ENCODE results near the gene SOX30. TPM values are rescaled to one million over a fixed set of nuclear protein-coding genes. Genes with fewer than 3 reads are reported as not detected.

SOX30 gene
- total and polyA plus RNA-seq, 2 of the 13 experiments (the other 11 are each of a cell fraction or from before 2014, with no cell fraction given): 0.05 TPM; not detected in 1

DNA sequence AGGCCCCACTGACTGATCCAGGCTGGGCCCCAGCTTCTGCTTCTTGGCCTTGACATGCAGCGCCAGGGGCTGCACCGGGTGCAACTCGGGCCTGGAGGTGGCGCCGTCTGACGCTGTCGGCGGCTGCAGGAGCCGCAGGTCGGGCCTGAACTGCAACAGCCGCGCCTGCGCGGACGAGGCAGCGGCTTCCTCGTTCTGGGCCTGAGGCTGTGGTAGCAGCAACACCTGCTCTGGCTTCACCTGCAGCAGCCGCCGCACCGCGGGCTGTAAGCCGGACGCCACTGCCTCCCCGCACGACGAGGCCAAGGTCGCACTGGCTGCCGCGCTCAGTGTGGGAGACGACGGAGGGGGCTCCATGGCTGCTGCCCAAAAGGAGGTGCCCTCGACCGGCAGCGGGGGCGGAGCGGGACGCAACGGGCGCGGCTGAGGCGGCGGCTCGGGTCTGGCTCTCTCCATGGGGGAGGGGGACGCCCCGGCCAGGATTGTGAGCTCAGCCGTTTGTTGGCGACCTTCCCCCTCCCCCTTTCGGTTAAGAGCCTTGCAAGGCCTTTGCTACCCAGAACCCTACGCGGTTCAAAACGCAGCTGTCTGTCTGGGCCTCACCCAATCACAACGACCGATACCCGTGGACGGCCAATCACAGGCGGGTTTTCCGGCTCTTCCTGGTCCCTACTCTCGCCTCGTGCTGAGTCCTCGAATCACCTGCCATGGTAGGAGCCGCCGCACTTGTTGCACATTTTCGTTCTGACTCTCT, 438 bp downstream of the SOX30 start (continued):
- no peak for TF ChIP-seq NPAS2 (CRISPR knock-in tag; IDR thresholded peaks at IDR 0.05; ENCODE audit: borderline replicate concordance)
- TF ChIP-seq CHCHD3 (CRISPR knock-in tag; IDR thresholded peaks at IDR 0.05): no peak
- TF ChIP-seq ZBTB7B (CRISPR knock-in tag; IDR thresholded peaks at IDR 0.05): no peak

- Histone ChIP-seq H4K20me1 (ENCODE audit: insufficient read depth, low read length) (no peaks in the 10 kb centered on the region), H3K79me2 (ENCODE audit: insufficient read depth, low read length) (no peaks in the 10 kb centered on the region), H3K27me3 (ENCODE audit: control insufficient read depth in 1 of 2, insufficient read depth in 2 of 2, low read length in 2 of 2) (0 out of 5 replicates have a peak, but pooled peaks cover 0 to 5% of the 10 kb centered on the region in 2 experiments), H3K4me1 (ENCODE audit: insufficient read depth, low read length) (no peaks in the 10 kb centered on the region), H3K4me3 (replicated peaks in 1 of 3; ENCODE audit: insufficient read depth in 1 of 3, low read depth in 2 of 3, low read length in 3 of 3) (no peak overlapping the region), H3K9ac (ENCODE audit: insufficient read depth, low read depth, low read length) (no peak overlapping the region), H3K9me3 (ENCODE audit: low read length) (no peaks in the 10 kb centered on the region), H2AFZ (ENCODE audit: low read length) (no peak overlapping the region), H3K36me3 (replicated peaks in 1 of 2; ENCODE audit: control insufficient read depth in 1 of 2, insufficient read depth in 2 of 2, low read length in 2 of 2) (no peaks in the 10 kb centered on the region), H3K27ac (ENCODE audit: extremely low read length, insufficient read depth, low read length) (no peak overlapping the region), H3K4me2 (ENCODE audit: low read depth, low read length) (no peak overlapping the region)
- ATAC-seq (0 out of 3 replicates have a peak, but pooled peaks have one; percentile 25), DNase-seq (ENCODE audit: low spot score) (no peak), FAIRE-seq (no peak)
- POLR2A ChIA-PET: no interaction called here
- BruUV-seq (replicated peaks): no TSS peak
- CTCF ChIA-PET (ENCODE audit: low intra/inter-chr PET ratio, low total read pairs): no interaction called here
- TF ChIP-seq, protein P1, sequence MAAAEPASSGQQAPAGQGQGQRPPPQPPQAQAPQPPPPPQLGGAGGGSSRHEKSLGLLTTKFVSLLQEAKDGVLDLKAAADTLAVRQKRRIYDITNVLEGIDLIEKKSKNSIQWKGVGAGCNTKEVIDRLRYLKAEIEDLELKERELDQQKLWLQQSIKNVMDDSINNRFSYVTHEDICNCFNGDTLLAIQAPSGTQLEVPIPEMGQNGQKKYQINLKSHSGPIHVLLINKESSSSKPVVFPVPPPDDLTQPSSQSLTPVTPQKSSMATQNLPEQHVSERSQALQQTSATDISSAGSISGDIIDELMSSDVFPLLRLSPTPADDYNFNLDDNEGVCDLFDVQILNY (CRISPR knock-in tag; conservative IDR thresholded peaks at IDR 0.05): no peak
- 74% methylated on average over 31 of the region's 33 CpGs for WGBS (ENCODE audit: low lambda C conversion rate)
- in situ Hi-C loops (cut with HindIII; ENCODE audit: extremely low pct_ligation_motif_present, low pct_unique_long_range_greater_than_20kb) (no loop called here), intact Hi-C loops (cut with micrococcal nuclease; ENCODE audit: unreplicated experiment) (no loop called here)
These were observed 1.1 kb downstream of the SOX30 start for GRCh38 chr5:157650991-157651611.

- no peak overlapping the region for H3K4me2 ChIP-seq (ENCODE audit: low read depth, low read length)
- ATAC-seq (no peak), FAIRE-seq (no peak), DNase-seq (ENCODE audit: low spot score) (no peak)
- no peaks in the 10 kb centered on the region for H3K4me1 ChIP-seq (ENCODE audit: insufficient read depth, low read length)
- intact Hi-C loops (cut with micrococcal nuclease; ENCODE audit: unreplicated experiment): no loop called here
- no peak overlapping the region for H3K27ac ChIP-seq (ENCODE audit: extremely low read length, insufficient read depth, low read length)
- no peaks in the 10 kb centered on the region for H3K36me3 ChIP-seq (replicated peaks in 1 of 2; ENCODE audit: control insufficient read depth in 1 of 2, insufficient read depth in 2 of 2, low read length in 2 of 2)
- ChIA-PET POLR2A (no interaction called here), CTCF (ENCODE audit: low intra/inter-chr PET ratio, low total read pairs) (no interaction called here)
- no peak overlapping the region for H3K4me3 ChIP-seq (replicated peaks in 1 of 3; ENCODE audit: insufficient read depth in 1 of 3, low read depth in 2 of 3, low read length in 3 of 3)
- in situ Hi-C loops (cut with HindIII; ENCODE audit: extremely low pct_ligation_motif_present, low pct_unique_long_range_greater_than_20kb): no loop called here
- H4K20me1 ChIP-seq (ENCODE audit: insufficient read depth, low read length): no peaks in the 10 kb centered on the region
- no TSS peak for BruUV-seq (replicated peaks)
- WGBS (ENCODE audit: low lambda C conversion rate): 8% methylated on average over 2 of the region's 2 CpGs
- no peak overlapping the region for H2AFZ ChIP-seq (ENCODE audit: low read length)
- H3K9me3 ChIP-seq (ENCODE audit: low read length): no peaks in the 10 kb centered on the region
- H3K79me2 ChIP-seq (ENCODE audit: insufficient read depth, low read length): no peaks in the 10 kb centered on the region
- no peak overlapping the region for H3K9ac ChIP-seq (ENCODE audit: insufficient read depth, low read depth, low read length)
- H3K27me3 ChIP-seq (ENCODE audit: control insufficient read depth in 1 of 2, insufficient read depth in 2 of 2, low read length in 2 of 2): no peaks in the 10 kb centered on the region
- no peak for TF ChIP-seq ZNF280D (CRISPR knock-in tag; IDR thresholded peaks at IDR 0.05)
- TF ChIP-seq MAX (IDR thresholded peaks at IDR 0.05): no peak
- no peak for TF ChIP-seq CAMTA2 (CRISPR knock-in tag; IDR thresholded peaks at IDR 0.05; ENCODE audit: borderline replicate concordance)
- TF ChIP-seq WIZ (CRISPR knock-in tag; IDR thresholded peaks at IDR 0.05): no peak
- TF ChIP-seq, protein P2, sequence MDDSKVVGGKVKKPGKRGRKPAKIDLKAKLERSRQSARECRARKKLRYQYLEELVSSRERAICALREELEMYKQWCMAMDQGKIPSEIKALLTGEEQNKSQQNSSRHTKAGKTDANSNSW (CRISPR knock-in tag; IDR thresholded peaks at IDR 0.05; ENCODE audit: borderline replicate concordance): no peak
- no peak for TF ChIP-seq PITX1 (CRISPR knock-in tag; IDR thresholded peaks at IDR 0.05)
- no peak for TF ChIP-seq U2AF1 (optimal IDR thresholded peaks at IDR 0.05; ENCODE audit: low read depth, low read length)
These were observed 3.1 kb downstream of the SOX30 start for GRCh38 chr5:157649101-157649500.

Measured in HepG2 (cell line).